ENCODE data around the gene PRELID1.
"Not testable (repeated sequence)": the region's sequence is repeated elsewhere in the genome, so short reads cannot be mapped to it uniquely, and the experiment has no call there.

The PRELID1 gene, protein sequence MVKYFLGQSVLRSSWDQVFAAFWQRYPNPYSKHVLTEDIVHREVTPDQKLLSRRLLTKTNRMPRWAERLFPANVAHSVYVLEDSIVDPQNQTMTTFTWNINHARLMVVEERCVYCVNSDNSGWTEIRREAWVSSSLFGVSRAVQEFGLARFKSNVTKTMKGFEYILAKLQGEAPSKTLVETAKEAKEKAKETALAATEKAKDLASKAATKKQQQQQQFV

GRCh38 chr5:177303121-177303924 is at the start of gene PRELID1, which contains the start of gene RAB24:
PRELID1 (plus strand) TSS chr5:177303799; CDS start chr5:177303986, 187 bp downstream.
RAB24 (minus strand) TSS chr5:177303719; CDS start chr5:177303288, 431 bp downstream.
- CTCF ChIA-PET: interaction anchor here (0.7 to 2.9 kb wide), 9 partner anchors 9 to 190 kb away, joined by 3 to 8 read pairs (median 4); partner anchors contain the start of gene MXD3
- peak; percentile 92 for DNase-seq (ENCODE audit: extremely low spot score)
- no peak for TF ChIP-seq CTCF (IDR thresholded peaks at IDR 0.05; ENCODE audit: control extremely low read depth, extremely low read depth, low read depth, missing control alignments)
- POLR2A ChIA-PET: no interaction called here

GRCh38 chr5:177256296-177256695 is 47.3 kb upstream of the PRELID1 start:
- CTCF ChIA-PET: no interaction called here
- no peak for DNase-seq (ENCODE audit: extremely low spot score)
- POLR2A ChIA-PET: no interaction called here
- TF ChIP-seq CTCF (IDR thresholded peaks at IDR 0.05; ENCODE audit: control extremely low read depth, extremely low read depth, low read depth, missing control alignments): no peak

DNA sequence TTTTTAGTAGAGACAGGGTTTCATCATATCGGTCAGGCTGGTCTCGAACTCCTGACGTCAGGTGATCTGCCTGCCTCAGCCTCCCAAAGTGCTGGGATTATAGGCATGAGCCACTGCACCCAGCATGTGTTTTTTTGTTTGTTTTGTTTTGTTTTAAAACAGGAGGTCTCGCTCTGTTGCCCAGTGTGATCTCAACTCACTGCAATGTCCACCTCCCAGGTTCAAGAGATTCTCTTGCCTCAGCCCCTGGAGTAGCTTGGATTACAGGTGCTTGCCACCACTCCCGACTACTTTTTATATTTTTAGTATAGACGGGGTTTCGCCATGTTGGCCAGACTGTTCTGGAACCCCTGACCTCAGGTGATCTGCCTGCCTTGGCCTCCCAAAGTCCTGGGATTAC is 44.9 kb upstream of the PRELID1 start:
- CTCF ChIA-PET; POLR2A ChIA-PET; DNase-seq (ENCODE audit: extremely low spot score): not testable (repeated sequence)

DNA sequence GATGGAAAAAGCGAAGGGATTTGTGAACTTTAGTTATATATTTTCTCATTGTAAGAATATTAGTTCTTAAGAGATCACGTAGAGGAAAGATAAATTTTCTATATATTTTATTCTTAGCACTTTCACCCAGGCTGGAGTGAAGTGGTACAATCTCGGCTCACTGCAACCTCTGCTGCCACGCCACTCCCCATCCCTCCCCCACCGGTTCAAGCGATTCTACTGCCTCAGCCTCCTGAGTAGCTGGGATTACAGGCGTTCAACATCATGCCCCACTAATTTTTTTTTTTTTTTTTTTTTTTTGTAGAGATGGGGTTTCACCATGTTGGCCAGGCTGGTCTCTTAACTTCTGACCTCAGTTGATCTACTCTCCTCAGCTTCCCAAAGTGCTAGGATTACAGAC is 42.6 kb upstream of the PRELID1 start:
- POLR2A ChIA-PET: no interaction called here
- CTCF ChIA-PET: no interaction called here
- no peak for DNase-seq (ENCODE audit: extremely low spot score)
- TF ChIP-seq CTCF (IDR thresholded peaks at IDR 0.05; ENCODE audit: control extremely low read depth, extremely low read depth, low read depth, missing control alignments): no peak

- ChIA-PET CTCF (no interaction called here), POLR2A (no interaction called here)
- no peak for DNase-seq (ENCODE audit: extremely low spot score)
- no peak for TF ChIP-seq CTCF (IDR thresholded peaks at IDR 0.05; ENCODE audit: control extremely low read depth, extremely low read depth, low read depth, missing control alignments)
These were observed 42.1 kb upstream of the PRELID1 start for GRCh38 chr5:177261510-177261909.

- DNase-seq (ENCODE audit: extremely low spot score): no peak
- TF ChIP-seq CTCF (IDR thresholded peaks at IDR 0.05; ENCODE audit: control extremely low read depth, extremely low read depth, low read depth, missing control alignments): no peak
- ChIA-PET CTCF (interaction anchor here (1.1 to 2.0 kb wide), 4 partner anchors 10 to 604 kb away, joined by 3 to 6 read pairs (median 4); no protein-coding TSS in a partner anchor), POLR2A (no interaction called here)
These were observed 39.4 kb upstream of the PRELID1 start for GRCh38 chr5:177264178-177264577.

DNA sequence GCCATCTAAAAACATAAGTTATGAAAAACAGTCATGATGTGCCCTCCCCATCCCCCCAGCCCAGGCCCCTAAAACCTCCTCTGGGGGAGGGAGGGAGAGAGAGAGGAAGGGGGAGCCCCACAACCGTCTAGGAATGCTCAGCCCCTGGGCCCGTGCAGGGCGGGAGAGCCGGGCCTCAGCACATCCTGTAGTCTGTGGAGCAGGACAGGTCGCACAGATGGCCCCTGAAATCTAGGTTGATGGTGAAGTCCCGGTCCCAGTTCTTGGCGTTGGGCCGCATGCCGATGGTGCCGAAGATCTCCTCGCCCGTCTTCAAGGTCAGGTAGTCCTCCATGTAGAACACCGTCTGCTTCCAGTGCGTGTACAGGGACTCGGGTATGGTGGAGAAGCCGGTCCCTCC is 38.2 kb upstream of the PRELID1 start:
- no peak for TF ChIP-seq CTCF (IDR thresholded peaks at IDR 0.05; ENCODE audit: control extremely low read depth, extremely low read depth, low read depth, missing control alignments)
- POLR2A ChIA-PET: no interaction called here
- DNase-seq (ENCODE audit: extremely low spot score): no peak
- CTCF ChIA-PET: interaction anchor here (2.0 kb wide), 1 partner anchor 151 kb away, joined by 6 read pairs; no protein-coding TSS in a partner anchor

All from GM10248 (cell line).